ENCODE measurements around the gene PDHA2. TPM values are rescaled to one million over a fixed set of nuclear protein-coding genes. Genes with fewer than 3 reads are reported as not detected.

PDHA2 gene
- total and polyA plus RNA-seq, 2 of the 8 experiments (the other 6 are each of a cell fraction or from before 2014, with no cell fraction given): not detected

GRCh38 chr4:95798003-95798402 lies 41.9 kb upstream of the PDHA2 start:
- no peak overlapping the region for H4K91ac ChIP-seq (replicated peaks; ENCODE audit: insufficient read length, low read length)
- H2AK5ac ChIP-seq (ENCODE audit: low read depth, low read length): no peak overlapping the region
- no peaks in the 10 kb centered on the region for H3K9me3 ChIP-seq (ENCODE audit: insufficient read depth in 2 of 2, low read depth in 1 of 2, low read length in 1 of 2)
- no peak overlapping the region for H3K23ac ChIP-seq (ENCODE audit: insufficient read length)
- no peaks in the 10 kb centered on the region for H4K20me1 ChIP-seq (replicated peaks in 1 of 2; ENCODE audit: control insufficient read depth in 1 of 2, insufficient read depth in 2 of 2, low read length in 2 of 2)
- H3K14ac ChIP-seq (ENCODE audit: insufficient read length): no peak overlapping the region
- peak overlapping the region; percentile 94 for H2BK120ac ChIP-seq (replicated peaks; ENCODE audit: low read depth, low read length)
- no peak overlapping the region for H4K8ac ChIP-seq (ENCODE audit: extremely low read depth, insufficient read depth, low read length)
- no peaks in the 10 kb centered on the region for H3K27me3 ChIP-seq (replicated peaks in 1 of 4; ENCODE audit: control insufficient read depth in 3 of 4, extremely low read depth in 1 of 4, insufficient read depth in 3 of 4, low read length in 3 of 4)
- no peak overlapping the region for H3K4me3 ChIP-seq (ENCODE audit: extremely low read depth in 1 of 4, insufficient read depth in 2 of 4, low read depth in 3 of 4, low read length in 4 of 4)
- H3K79me2 ChIP-seq (ENCODE audit: control insufficient read depth in 1 of 2, insufficient read depth in 2 of 2, low read length in 2 of 2): no peaks in the 10 kb centered on the region
- ChIA-PET CTCF (ENCODE audit: partially characterized antibody) (no interaction called here), POLR2A (ENCODE audit: partially characterized antibody) (no interaction called here)
- no peak overlapping the region for H3K56ac ChIP-seq (replicated peaks; ENCODE audit: insufficient read length, low read depth, low read length)
- H3K27ac ChIP-seq (ENCODE audit: low read depth, low read length): no peak overlapping the region
- H2BK20ac ChIP-seq (ENCODE audit: low read length): no peak overlapping the region
- H3K4me2 ChIP-seq (ENCODE audit: insufficient read depth in 1 of 2, low read depth in 2 of 2, low read length in 2 of 2): no peak overlapping the region
- no peaks in the 10 kb centered on the region for H3K23me2 ChIP-seq (ENCODE audit: low read depth, low read length)
- no peak overlapping the region for H2BK5ac ChIP-seq (ENCODE audit: low read depth, low read length)
- no peak overlapping the region for H2AFZ ChIP-seq (ENCODE audit: low read length)
- WGBS, 2 experiments (ENCODE audit: extremely low coverage in 1 of 2, insufficient coverage in 1 of 2, insufficient read length in 1 of 2, insufficient replicate concordance in 2 of 2, low coverage in 1 of 2, low lambda C conversion rate in 2 of 2, missing lambda C conversion rate in 1 of 2): 88% methylated on average over 2 of the region's 2 CpGs; no CpG with 5 or more reads in 1 of the 2 experiments
- no peaks in the 10 kb centered on the region for H3K79me1 ChIP-seq (ENCODE audit: low read depth, low read length)
- H3K4ac ChIP-seq (replicated peaks; ENCODE audit: insufficient read length, low read depth, low read length): no peak overlapping the region
- H2BK15ac ChIP-seq (ENCODE audit: low read length): no peak overlapping the region
- H3K4me1 ChIP-seq (replicated peaks in 1 of 4; ENCODE audit: control insufficient read depth in 3 of 4, insufficient read depth in 4 of 4, low read length in 3 of 4): peaks cover 0 to 3% (median under 1%) of the 10 kb centered on the region in 4 experiments; a peak in 2 of 7 replicates
- H3K9ac ChIP-seq (replicated peaks in 1 of 4; ENCODE audit: extremely low read depth in 1 of 4, low read depth in 3 of 4, low read length in 3 of 4): no peak overlapping the region
- TF ChIP-seq CBX8 (IDR thresholded peaks at IDR 0.05; ENCODE audit: borderline replicate concordance, low read depth, low read length) (no peak), ATF2 (IDR thresholded peaks at IDR 0.05; ENCODE audit: low read length) (no peak), RAD21 (IDR thresholded peaks at IDR 0.05 in 1 of 2, conservative IDR thresholded peaks at IDR 0.05 in 1 of 2; ENCODE audit: low read depth in 2 of 2, low read length in 2 of 2) (no peak), GABPA (IDR thresholded peaks at IDR 0.05; ENCODE audit: borderline replicate concordance, insufficient read depth, low read length) (no peak), RFX5 (IDR thresholded peaks at IDR 0.05; ENCODE audit: borderline replicate concordance, low read depth, low read length) (no peak), ASH2L (IDR thresholded peaks at IDR 0.05; ENCODE audit: low read length) (no peak), FOSL1 (IDR thresholded peaks at IDR 0.05; ENCODE audit: insufficient read depth, low read depth, low read length) (no peak)
- DNase-seq (ENCODE audit: low read depth in 1 of 2, low spot score in 2 of 2) (no peak), FAIRE-seq (no peak)
- no peak overlapping the region for H3K18ac ChIP-seq (ENCODE audit: extremely low read depth, low read length)
- no peak overlapping the region for H4K5ac ChIP-seq (ENCODE audit: insufficient read length, low read depth, low read length)
- no peaks in the 10 kb centered on the region for H3K36me3 ChIP-seq (ENCODE audit: control insufficient read depth in 2 of 4, insufficient read depth in 4 of 4, low read length in 3 of 4)
- no peak overlapping the region for H2BK12ac ChIP-seq (ENCODE audit: low read depth, low read length)
